Lung (tissue), 12 donors: ENCODE measurements around the gene LTA. TPM values are rescaled to one million over a fixed set of nuclear protein-coding genes. Genes with fewer than 3 reads are reported as not detected.

Experiments
- ATAC-seq: fragments of 200-7000 bp; cut with Tn5 transposase; one replicate; pipeline ENCODE4 v1.9.1; 2020; ENCODE audit warnings: moderate number of reproducible peaks; ENCODE audit not compliant: insufficient read depth, low FRiP score
- DNase-seq, 3 donors: peaks; one replicate each; pipeline ENCODE4 v3.0.0-alpha.2; 2013 to 2017
- H3K27ac ChIP-seq, 2 donors: one replicate each; pipeline ENCODE4 v1.5.1; 2013; ENCODE audit warnings: mild to moderate bottlenecking in 2 of 2, moderate library complexity in 2 of 2, control low read depth in 1 of 2, inconsistent platforms in 1 of 2, low read depth in 1 of 2, low read length in 1 of 2
- H3K27me3 ChIP-seq, 3 donors: one replicate each; pipeline ENCODE4 v1.5.1; 2013; ENCODE audit warnings: low read length in 2 of 3; ENCODE audit not compliant: control insufficient read depth in 3 of 3, insufficient read depth in 3 of 3
- H3K36me3 ChIP-seq, 4 donors: one replicate each; pipeline ENCODE4 v1.5.1; 2013; ENCODE audit warnings: low read length in 4 of 4, mild to moderate bottlenecking in 1 of 4, moderate library complexity in 1 of 4; ENCODE audit not compliant: control insufficient read depth in 4 of 4, insufficient read depth in 4 of 4
- H3K4me1 ChIP-seq, 5 donors: one replicate each; pipeline ENCODE4 v1.5.1; 2013; ENCODE audit warnings: low read length in 5 of 5, mild to moderate bottlenecking in 2 of 5, moderate library complexity in 1 of 5; ENCODE audit not compliant: control insufficient read depth in 5 of 5, insufficient read depth in 5 of 5
- H3K4me3 ChIP-seq: one replicate; pipeline ENCODE4 v1.5.1; 2013; ENCODE audit warnings: mild to moderate bottlenecking, control low read depth, moderate library complexity
- H3K9ac ChIP-seq, 2 donors: one replicate each; pipeline ENCODE4 v1.5.1; 2013; ENCODE audit warnings: low read length in 2 of 2, control low read depth in 1 of 2; ENCODE audit not compliant: insufficient read depth in 1 of 2
- H3K9me3 ChIP-seq, 4 donors: one replicate each; pipeline ENCODE4 v1.5.1; 2013; ENCODE audit warnings: low read length in 3 of 4, mild to moderate bottlenecking in 1 of 4, moderate library complexity in 1 of 4; ENCODE audit not compliant: control insufficient read depth in 4 of 4, insufficient read depth in 3 of 4
- WGBS, 2 donors: extraction: QIAGEN DNeasy Blood & Tissue Kit; methylation state at CpG; one replicate each; pipeline ENCODE4 v1.1.7; 2013; 5-methylcytosine and 5-hydroxymethylcytosine counted together
- polyA plus RNA-seq, 2 donors: library from polyadenylated mRNA; stranded (reverse); fragments of 200-250 nt; gene quantifications; one replicate each; pipeline ENCODE4 v1.2.1, GENCODE V29; 2013
- total RNA-seq, 2 donors: library from RNA; depleted of rRNA in 1 of 2; stranded (reverse); fragments of >200 nt in 1 of 2; gene quantifications; one replicate each; pipeline ENCODE4 v1.2.1, GENCODE V29; 2014 to 2021
- TF ChIP-seq, protein P1 (sequence below): IDR thresholded peaks from 2 replicates; pipeline ENCODE4 v1.5.1; 2012; ENCODE audit warnings: mild to moderate bottlenecking; ENCODE audit errors: control extremely low read depth, extremely low read depth
- donor health status: control.
- donor health status: control.
- donor health status: Bipolar disorder and iron deficiency.
- donor health status: healthy.
- donor health status: DM: yes; HTN: yes; CAD: no.

LTA gene
- total and polyA plus RNA-seq, 4 donors, result 0.28 to 1.2 (median 0.47) TPM

- Histone ChIP-seq H3K9ac (peak within 1 kb of the TSS in 1 of 2 donors; percentile 63), H3K27me3 (no peaks in the 10 kb centered on the region), H3K4me3 (peak within 1 kb of the TSS; percentile 38), H3K9me3 (no peaks in the 10 kb centered on the region), H3K4me1 (peaks cover 0 to 28% (median 4%) of the 10 kb centered on the region in 5 donors), H3K27ac (peak within 1 kb of the TSS; percentile 84 to 87), H3K36me3 (peaks cover 0 to 9% (median 4%) of the 10 kb centered on the region in 4 donors)
- 0% methylated on average over 25 of the region's 25 CpGs for WGBS, 2 donors
- TF ChIP-seq, protein P1, sequence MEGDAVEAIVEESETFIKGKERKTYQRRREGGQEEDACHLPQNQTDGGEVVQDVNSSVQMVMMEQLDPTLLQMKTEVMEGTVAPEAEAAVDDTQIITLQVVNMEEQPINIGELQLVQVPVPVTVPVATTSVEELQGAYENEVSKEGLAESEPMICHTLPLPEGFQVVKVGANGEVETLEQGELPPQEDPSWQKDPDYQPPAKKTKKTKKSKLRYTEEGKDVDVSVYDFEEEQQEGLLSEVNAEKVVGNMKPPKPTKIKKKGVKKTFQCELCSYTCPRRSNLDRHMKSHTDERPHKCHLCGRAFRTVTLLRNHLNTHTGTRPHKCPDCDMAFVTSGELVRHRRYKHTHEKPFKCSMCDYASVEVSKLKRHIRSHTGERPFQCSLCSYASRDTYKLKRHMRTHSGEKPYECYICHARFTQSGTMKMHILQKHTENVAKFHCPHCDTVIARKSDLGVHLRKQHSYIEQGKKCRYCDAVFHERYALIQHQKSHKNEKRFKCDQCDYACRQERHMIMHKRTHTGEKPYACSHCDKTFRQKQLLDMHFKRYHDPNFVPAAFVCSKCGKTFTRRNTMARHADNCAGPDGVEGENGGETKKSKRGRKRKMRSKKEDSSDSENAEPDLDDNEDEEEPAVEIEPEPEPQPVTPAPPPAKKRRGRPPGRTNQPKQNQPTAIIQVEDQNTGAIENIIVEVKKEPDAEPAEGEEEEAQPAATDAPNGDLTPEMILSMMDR, result no peak
- peak; percentile 96 to 99 (median 98) for DNase-seq
- peak; percentile 91 for ATAC-seq
Measured at GRCh38 chr6:31546958-31547726, 24.9 kb upstream of the LTA start, which contains the start of gene NFKBIL1. TSS of gene NFKBIL1 (plus strand) at chr6:31547608. CDS start at chr6:31547695, 87 bp downstream.

GRCh38 chr6:31547727-31548543 lies 24.2 kb upstream of the LTA start:
- peaks cover 0 to 24% (median 4%) of the 10 kb centered on the region in 5 donors for H3K4me1 ChIP-seq
- peak overlapping the region in 1 of 2 donors; percentile 63 for H3K9ac ChIP-seq
- peak overlapping the region; percentile 84 to 87 for H3K27ac ChIP-seq
- TF ChIP-seq, protein P1, result no peak
- DNase-seq (no peak), ATAC-seq (no peak)
- peaks cover 0 to 9% (median 4%) of the 10 kb centered on the region in 4 donors for H3K36me3 ChIP-seq
- H3K27me3 ChIP-seq, result no peaks in the 10 kb centered on the region
- 76 to 80% methylated on average over 24 of the region's 24 CpGs for WGBS, 2 donors
- no peaks in the 10 kb centered on the region for H3K9me3 ChIP-seq
- H3K4me3 ChIP-seq, result peak overlapping the region; percentile 38

GRCh38 chr6:31548544-31548873 lies 23.6 kb upstream of the LTA start:
- Histone ChIP-seq H3K4me3 (no peak overlapping the region), H3K9me3 (no peaks in the 10 kb centered on the region), H3K36me3 (peaks cover 0 to 11% (median 4%) of the 10 kb centered on the region in 4 donors), H3K27me3 (no peaks in the 10 kb centered on the region), H3K4me1 (peaks cover 0 to 23% (median 4%) of the 10 kb centered on the region in 5 donors), H3K9ac (peak overlapping the region in 1 of 2 donors; percentile 63), H3K27ac (peak overlapping the region in 1 of 2 donors; percentile 53)
- no peak for ATAC-seq
- WGBS, 2 donors, result 92 to 95% methylated on average over 2 of the region's 2 CpGs
- DNase-seq, result no peak
- TF ChIP-seq, protein P1, result no peak
